HEK293T (cell line): ENCODE data around the gene TRIM71.

Experiments used
- CTCF ChIA-PET: fragments of 350-600 bp; formaldehyde crosslinking; extraction: SDS; loops from one replicate; lab custom pipeline; 2021; ENCODE audit warnings: antibody characterized with exemption, inconsistent platforms; lab: Yijun Ruan, JAX
- POLR2A ChIA-PET: fragments of 350-600 bp; formaldehyde crosslinking; extraction: SDS; loops from one replicate; lab custom pipeline; 2020; ENCODE audit warnings: antibody characterized with exemption, inconsistent platforms; lab: Yijun Ruan, JAX
- DNase-seq: peaks from one replicate; pipeline ENCODE4 v3.0.0; 2012; ENCODE audit warnings: mixed read lengths; ENCODE audit errors: extremely low spot score
- ARNT ChIP-seq: fragments of 450-650 bp; IDR thresholded peaks from 2 replicates; pipeline ENCODE4 v1.6.1; 2017; ENCODE audit warnings: mild to moderate bottlenecking
- BHLHE40 ChIP-seq: fragments of 450-650 bp; IDR thresholded peaks from 2 replicates; pipeline ENCODE4 v1.6.1; 2016; ENCODE audit warnings: mild to moderate bottlenecking, moderate library complexity, borderline replicate concordance
- CTBP1 ChIP-seq: fragments of 450-650 bp; IDR thresholded peaks from 2 replicates; pipeline ENCODE4 v1.6.1; 2016; ENCODE audit warnings: borderline replicate concordance
- ELF4 ChIP-seq: fragments of 450-650 bp; IDR thresholded peaks from 2 replicates; pipeline ENCODE4 v1.6.1; 2017; ENCODE audit warnings: antibody characterized with exemption
- FOXA1 ChIP-seq: fragments of 450-650 bp; IDR thresholded peaks from 2 replicates; pipeline ENCODE4 v1.6.1; 2016; ENCODE audit warnings: mild to moderate bottlenecking
- FOXK2 ChIP-seq: fragments of 450-650 bp; IDR thresholded peaks from 2 replicates; pipeline ENCODE4 v1.6.1; 2016; ENCODE audit warnings: mild to moderate bottlenecking
- FOXM1 ChIP-seq: fragments of 450-650 bp; IDR thresholded peaks from 2 replicates; pipeline ENCODE4 v1.6.1; 2017; ENCODE audit warnings: mild to moderate bottlenecking, borderline replicate concordance
- HDGF ChIP-seq: fragments of 450-650 bp; IDR thresholded peaks from 2 replicates; pipeline ENCODE4 v1.6.1; 2017; ENCODE audit warnings: antibody characterized with exemption, borderline replicate concordance
- L3MBTL2 ChIP-seq: fragments of 450-650 bp; conservative IDR thresholded peaks from 2 replicates; pipeline ENCODE4 v1.6.1; 2016; ENCODE audit warnings: mild to moderate bottlenecking
- LEF1 ChIP-seq: fragments of 450-650 bp; IDR thresholded peaks from 2 replicates; pipeline ENCODE4 v1.6.1; 2017; ENCODE audit warnings: mild to moderate bottlenecking, borderline replicate concordance
- NFRKB ChIP-seq: fragments of 450-650 bp; IDR thresholded peaks from 2 replicates; pipeline ENCODE4 v1.6.1; 2016; ENCODE audit warnings: mild to moderate bottlenecking, moderate library complexity
- SP1 ChIP-seq: fragments of 450-650 bp; IDR thresholded peaks from 2 replicates; pipeline ENCODE4 v1.6.1; 2017
- SUZ12 ChIP-seq: fragments of 450-650 bp; IDR thresholded peaks from 2 replicates; pipeline ENCODE4 v1.6.1; 2016; ENCODE audit warnings: mild to moderate bottlenecking
- TARDBP ChIP-seq: fragments of 450-650 bp; IDR thresholded peaks from 2 replicates; pipeline ENCODE4 v1.6.1; 2016
- ZNF384 ChIP-seq: fragments of 450-650 bp; IDR thresholded peaks from 2 replicates; pipeline ENCODE4 v1.6.1; 2016
- TF ChIP-seq, protein P1 (sequence below): fragments of 450-650 bp; IDR thresholded peaks from 2 replicates; pipeline ENCODE4 v1.6.1; 2016

The TRIM71 gene

DNA sequence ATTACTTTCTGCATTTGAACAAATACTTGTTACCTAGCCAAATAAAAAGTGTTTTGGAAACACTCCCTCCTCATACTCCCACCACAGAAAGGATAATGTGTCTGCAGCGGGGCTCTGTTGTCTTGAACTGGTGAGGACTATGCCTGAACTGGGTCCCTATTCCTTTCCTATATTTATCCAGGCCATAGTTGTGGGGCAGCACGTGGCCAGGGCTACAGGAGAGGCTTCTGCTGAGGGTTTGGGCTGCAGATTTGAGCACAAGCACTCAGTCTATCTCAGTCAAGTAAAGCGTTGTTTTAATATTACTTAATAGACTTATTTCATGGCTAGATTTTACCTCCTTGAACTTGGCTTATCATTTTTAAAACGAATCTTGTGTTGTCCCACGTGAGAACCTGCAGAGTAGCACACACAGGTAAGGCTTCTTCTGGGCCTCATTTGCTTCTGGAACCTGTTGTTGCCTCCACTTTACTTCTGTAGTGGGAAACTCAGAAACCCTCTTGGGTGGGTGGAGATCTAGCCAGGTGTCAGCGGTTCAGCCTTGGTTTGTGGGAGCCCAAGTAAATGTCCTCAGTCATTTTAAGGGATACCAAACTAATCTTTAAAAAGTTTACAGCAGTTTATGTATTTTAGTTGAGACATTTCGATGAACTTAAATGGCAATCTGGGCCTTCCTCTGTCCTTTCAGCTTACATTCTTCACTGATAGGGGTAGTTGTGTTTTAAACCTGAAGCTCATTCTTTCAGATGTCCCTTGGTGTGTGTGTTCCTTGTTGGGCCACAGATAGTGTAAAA is 51.1 kb downstream of the TRIM71 start:
- ChIA-PET CTCF (no interaction called here), POLR2A (no interaction called here)
- TF ChIP-seq ARNT (no peak), NFRKB (no peak), FOXM1 (no peak), TARDBP (no peak), SUZ12 (no peak), BHLHE40 (no peak), ZNF384 (no peak)
- no peak for DNase-seq

DNA sequence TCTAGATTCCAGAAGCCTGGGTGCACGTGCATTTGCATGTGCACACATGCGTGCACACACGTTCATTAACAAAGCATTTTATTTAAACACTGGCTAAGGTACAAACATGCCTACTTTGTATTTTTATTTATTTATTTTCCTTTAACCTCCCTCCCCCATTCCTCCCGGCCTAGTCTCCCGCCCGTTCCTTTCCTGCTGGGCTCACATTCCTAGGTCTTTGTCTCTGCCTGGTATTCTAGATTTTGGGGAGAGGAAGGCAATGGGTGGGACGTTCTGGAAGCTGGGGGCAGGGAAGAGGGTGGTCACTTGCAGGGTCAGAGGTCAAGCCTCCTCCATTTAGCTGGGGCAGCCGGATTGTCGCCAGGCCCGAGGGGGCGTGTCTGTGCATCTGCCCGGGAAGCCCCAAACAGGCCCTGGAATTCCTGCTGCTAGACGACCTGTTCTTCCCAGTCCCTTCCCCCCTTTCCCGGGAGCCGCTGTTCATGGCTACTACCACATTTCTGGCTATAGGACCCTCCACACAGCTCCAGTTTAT is 51.8 kb downstream of the TRIM71 start:
- ChIA-PET CTCF (no interaction called here), POLR2A (no interaction called here)
- DNase-seq, result no peak
- no peak for TF ChIP-seq ELF4
- no peak for TF ChIP-seq CTBP1
- TF ChIP-seq SP1, result no peak
- TF ChIP-seq BHLHE40, result no peak
- TF ChIP-seq L3MBTL2, result no peak
- no peak for TF ChIP-seq FOXK2
- TF ChIP-seq SUZ12, result no peak
- no peak for TF ChIP-seq FOXA1
- no peak for TF ChIP-seq TARDBP
- TF ChIP-seq LEF1, result no peak
- no peak for TF ChIP-seq ZNF384
- no peak for TF ChIP-seq NFRKB
- TF ChIP-seq ARNT, result no peak
- no peak for TF ChIP-seq FOXM1
- TF ChIP-seq, protein P1, sequence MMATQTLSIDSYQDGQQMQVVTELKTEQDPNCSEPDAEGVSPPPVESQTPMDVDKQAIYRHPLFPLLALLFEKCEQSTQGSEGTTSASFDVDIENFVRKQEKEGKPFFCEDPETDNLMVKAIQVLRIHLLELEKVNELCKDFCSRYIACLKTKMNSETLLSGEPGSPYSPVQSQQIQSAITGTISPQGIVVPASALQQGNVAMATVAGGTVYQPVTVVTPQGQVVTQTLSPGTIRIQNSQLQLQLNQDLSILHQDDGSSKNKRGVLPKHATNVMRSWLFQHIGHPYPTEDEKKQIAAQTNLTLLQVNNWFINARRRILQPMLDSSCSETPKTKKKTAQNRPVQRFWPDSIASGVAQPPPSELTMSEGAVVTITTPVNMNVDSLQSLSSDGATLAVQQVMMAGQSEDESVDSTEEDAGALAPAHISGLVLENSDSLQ, result no peak
- no peak for TF ChIP-seq HDGF

DNA sequence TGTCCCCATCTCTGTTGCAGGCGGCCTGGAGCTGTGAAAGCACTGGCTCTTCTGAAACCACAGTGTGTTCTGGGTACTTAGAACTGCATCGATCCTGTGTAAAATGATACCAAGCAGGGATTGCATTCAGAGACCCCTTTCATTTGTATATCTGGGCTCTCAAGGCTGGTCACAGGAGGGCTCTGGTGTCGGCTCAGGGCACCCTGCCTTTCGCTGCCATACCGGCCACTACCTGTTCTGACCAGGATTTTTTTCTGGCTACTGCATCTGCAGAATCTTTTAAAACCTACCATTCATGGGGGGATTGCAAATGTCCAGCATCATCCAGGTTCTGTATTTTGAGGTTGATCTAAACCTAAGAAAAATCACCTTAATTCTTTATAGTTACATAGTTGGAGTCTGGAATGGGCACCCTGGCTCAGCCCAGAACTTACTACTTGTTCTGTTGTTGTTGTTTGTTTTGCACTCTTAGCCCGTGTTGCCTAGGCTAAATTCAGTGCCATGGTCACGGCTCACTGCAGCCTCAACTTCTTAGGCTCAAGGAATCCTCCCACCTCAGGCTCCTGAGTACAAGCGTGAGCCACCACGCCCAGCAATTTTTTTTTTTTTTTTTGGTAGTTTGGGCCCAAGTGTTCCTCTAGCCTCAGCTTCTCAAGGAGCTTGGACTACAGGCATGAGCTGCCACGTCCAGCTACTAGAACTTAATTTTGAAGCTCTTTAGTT is 52.7 kb downstream of the TRIM71 start:
- POLR2A ChIA-PET, result no interaction called here

DNA sequence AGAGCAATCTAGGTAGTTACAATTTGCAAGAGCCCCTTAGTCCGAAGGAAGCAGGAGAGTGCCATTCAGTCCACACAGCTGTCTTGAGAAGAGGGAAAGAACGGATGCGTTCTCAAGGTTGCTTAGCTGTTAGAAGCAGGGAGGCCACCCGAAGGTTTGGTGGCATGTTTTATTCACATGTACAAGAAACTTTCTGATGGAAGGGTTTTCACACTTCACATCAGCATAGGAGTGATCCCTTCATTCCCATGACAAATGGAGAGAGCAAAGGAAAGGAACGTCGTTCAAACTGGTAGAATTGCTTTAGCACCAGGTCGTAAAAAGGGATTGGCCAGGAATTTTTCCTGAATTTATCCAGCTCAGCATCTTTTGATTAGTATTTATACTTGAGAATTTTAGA is 53.5 kb downstream of the TRIM71 start:
- TF ChIP-seq NFRKB, result no peak
- TF ChIP-seq SP1, result no peak
- TF ChIP-seq FOXM1, result no peak
- no peak for TF ChIP-seq LEF1
- no peak for TF ChIP-seq L3MBTL2
- TF ChIP-seq TARDBP, result no peak
- TF ChIP-seq FOXK2, result no peak
- TF ChIP-seq HDGF, result no peak
- TF ChIP-seq BHLHE40, result no peak
- TF ChIP-seq ELF4, result no peak
- TF ChIP-seq CTBP1, result no peak
- no peak for TF ChIP-seq SUZ12
- no peak for TF ChIP-seq ARNT
- TF ChIP-seq, protein P1, result no peak
- TF ChIP-seq FOXA1, result no peak
- no peak for TF ChIP-seq ZNF384
- ChIA-PET CTCF (no interaction called here), POLR2A (no interaction called here)
- DNase-seq, result no peak

More for the DNA sequence above, 52.7 kb downstream of the TRIM71 start:
- TF ChIP-seq, protein P1, result no peak
- no peak for TF ChIP-seq CTBP1
- no peak for TF ChIP-seq L3MBTL2
- CTCF ChIA-PET, result no interaction called here
- DNase-seq, result no peak

DNA sequence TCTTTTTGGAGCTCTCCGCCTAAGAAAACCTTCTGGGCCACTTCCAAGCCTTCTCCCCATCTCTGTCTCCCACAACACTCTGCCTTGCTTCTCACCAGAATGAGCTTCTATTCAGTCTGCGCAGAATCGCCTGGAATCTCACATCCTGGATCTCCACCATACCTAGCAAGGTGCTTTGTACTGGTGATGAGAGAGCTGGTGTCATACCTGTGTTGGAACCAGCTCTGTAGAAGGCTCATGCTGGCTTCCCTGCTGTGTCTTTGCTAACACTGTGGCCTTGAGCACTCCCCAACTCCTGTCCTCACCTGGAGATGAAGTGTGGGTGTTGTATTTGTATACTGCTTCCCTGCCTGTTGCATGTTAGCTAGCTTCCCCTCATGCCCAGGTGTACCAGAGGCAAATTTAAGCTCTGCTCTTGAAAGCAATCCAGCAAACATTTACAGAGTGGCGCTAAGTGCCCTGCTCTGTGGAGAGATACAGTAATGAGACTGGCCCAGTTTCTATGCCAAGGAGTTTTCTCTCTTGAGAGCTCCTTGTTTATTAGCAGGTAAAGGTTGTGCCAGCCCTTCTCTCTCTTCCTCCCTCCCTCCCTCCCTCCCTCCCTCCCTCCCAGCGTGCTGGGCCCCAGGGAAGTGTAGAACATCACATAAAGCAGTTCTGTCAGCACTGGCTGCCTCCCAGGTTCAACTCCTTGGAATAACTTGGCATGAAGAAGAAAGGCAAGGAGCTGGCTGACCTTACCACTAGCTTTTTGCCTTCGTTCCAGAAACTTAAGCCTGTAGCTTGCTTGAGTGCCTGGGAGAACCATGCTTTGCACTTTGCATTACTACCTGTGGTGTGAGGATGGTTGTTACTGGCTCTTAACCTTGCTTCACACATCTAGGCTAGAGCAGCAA is 54.9 kb downstream of the TRIM71 start:
- no peak for TF ChIP-seq NFRKB
- no peak for TF ChIP-seq SUZ12
- no peak for TF ChIP-seq TARDBP
- TF ChIP-seq, protein P1, result no peak
- TF ChIP-seq BHLHE40, result no peak
- TF ChIP-seq SP1, result no peak
- TF ChIP-seq FOXM1, result no peak
- no peak for TF ChIP-seq ARNT
- TF ChIP-seq FOXK2, result no peak
- no peak for TF ChIP-seq LEF1
- TF ChIP-seq L3MBTL2, result no peak
- no peak for TF ChIP-seq HDGF
- no peak for TF ChIP-seq FOXA1
- DNase-seq, result no peak
- POLR2A ChIA-PET, result interaction anchor here (0.6 to 1.4 kb wide), 2 partner anchors 19 to 56 kb away, joined by 3 read pairs; no protein-coding TSS in a partner anchor
- CTCF ChIA-PET, result no interaction called here
